ENCODE data around the gene PRKAR2A.

PRKAR2A gene

DNA sequence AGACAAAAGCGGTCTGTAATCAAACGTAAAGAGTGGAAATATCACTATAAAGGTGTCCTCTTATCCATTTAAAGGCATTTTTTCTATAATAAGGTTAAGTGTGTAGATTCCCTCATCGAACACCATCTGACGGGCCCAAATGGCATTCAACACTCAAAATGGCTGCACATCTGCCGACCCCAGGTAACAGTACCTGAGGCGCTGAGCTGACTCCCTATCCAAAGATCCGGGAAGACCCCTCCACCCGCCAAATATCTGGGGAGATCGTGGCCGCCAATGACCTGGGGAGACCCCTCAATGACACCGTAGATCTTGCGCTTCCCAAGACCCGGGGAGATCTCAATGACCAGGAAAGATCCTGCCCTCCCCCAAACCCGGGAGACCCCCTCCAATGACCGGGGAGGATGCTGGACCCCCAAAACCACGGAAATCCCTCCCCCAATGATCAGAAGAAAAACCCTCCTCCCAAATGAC, 131.1 kb downstream of the PRKAR2A start:
- Mint-ChIP-seq H3K4me1 (peaks cover 22% of the 10 kb centered on the region), H3K4me3 (peak overlapping the region; percentile 89), H3K27ac (peak overlapping the region; percentile 96), H3K9me3 (no peaks in the 10 kb centered on the region), H3K36me3 (peaks cover 4% of the 10 kb centered on the region), H3K27me3 (peaks cover 1% of the 10 kb centered on the region)
- DNase-seq (ENCODE audit: low spot score in 2 of 2) (peak; percentile 32 to 34), ATAC-seq (ENCODE audit: low read depth) (peak; percentile 14)

DNA sequence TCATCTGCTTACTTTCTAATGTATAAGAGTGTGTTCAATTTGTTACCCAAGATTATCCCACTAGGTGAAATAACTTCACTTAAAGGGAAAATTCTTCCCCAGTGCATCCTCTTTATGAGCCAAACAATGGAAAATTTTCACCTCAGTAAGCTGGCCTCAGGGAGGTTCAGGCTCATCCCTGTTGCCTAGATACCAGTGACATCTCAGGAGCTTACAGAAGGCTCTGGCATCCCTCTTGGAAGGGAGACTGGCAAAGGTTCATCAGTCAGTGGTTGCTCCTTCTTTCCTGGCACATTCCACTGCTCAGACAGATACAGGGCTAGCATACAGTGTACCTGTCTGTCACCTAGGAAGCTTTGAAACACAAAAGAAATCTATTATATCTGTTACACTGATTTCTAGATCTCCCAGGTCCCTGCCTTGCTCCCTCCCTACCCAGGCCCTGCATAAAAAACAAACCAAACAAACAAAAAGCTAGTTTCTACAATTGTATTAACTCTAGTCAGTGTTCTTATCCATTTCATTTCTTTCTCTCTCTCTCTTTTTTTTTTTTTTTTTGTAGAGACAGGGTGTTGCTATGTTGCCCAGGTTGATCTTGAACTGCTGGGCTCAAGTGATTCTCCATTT, 132.4 kb downstream of the PRKAR2A start:
- DNase-seq (ENCODE audit: low spot score in 2 of 2) (no peak), ATAC-seq (ENCODE audit: low read depth) (no peak)
- Mint-ChIP-seq H3K27ac (peak overlapping the region; percentile 96), H3K27me3 (peaks cover 1% of the 10 kb centered on the region), H3K4me1 (peaks cover 26% of the 10 kb centered on the region), H3K4me3 (peak overlapping the region; percentile 89), H3K9me3 (no peaks in the 10 kb centered on the region), H3K36me3 (peaks cover 6% of the 10 kb centered on the region)

DNA sequence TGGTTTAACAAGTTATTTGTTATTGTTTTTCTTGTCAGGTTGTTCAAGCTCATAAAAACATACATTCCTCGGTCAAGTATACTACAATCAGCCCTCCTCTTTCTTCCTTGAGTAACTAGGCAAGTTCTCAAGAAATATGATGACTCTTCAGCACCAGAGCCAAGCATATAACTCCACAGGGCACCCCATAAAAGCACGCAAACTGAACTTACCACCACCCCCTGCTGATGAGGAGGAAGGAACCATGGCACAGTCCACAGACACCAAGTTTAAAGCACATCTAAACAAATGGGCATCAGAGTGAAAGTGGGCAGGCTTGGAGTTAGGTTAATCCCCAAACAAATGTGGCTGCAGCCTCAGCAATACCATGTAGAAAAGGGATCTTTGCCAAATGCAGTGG, 135.9 kb downstream of the PRKAR2A start:
- ATAC-seq (ENCODE audit: low read depth), result no peak
- Mint-ChIP-seq H3K4me3 (no peak overlapping the region), H3K27me3 (no peaks in the 10 kb centered on the region), H3K4me1 (peaks cover 26% of the 10 kb centered on the region), H3K27ac (peak overlapping the region; percentile 45), H3K36me3 (peaks cover 10% of the 10 kb centered on the region), H3K9me3 (no peaks in the 10 kb centered on the region)
- DNase-seq (ENCODE audit: low spot score in 2 of 2), result no peak

GRCh38 chr3:48709051-48709461, 138.6 kb downstream of the PRKAR2A start:
- H3K4me1 Mint-ChIP-seq, result peaks cover 19% of the 10 kb centered on the region
- no peak overlapping the region for H3K4me3 Mint-ChIP-seq
- peak; percentile 46 for ATAC-seq (ENCODE audit: low read depth)
- H3K36me3 Mint-ChIP-seq, result peaks cover 7% of the 10 kb centered on the region
- no peaks in the 10 kb centered on the region for H3K9me3 Mint-ChIP-seq
- no peaks in the 10 kb centered on the region for H3K27me3 Mint-ChIP-seq
- H3K27ac Mint-ChIP-seq, result peak overlapping the region; percentile 72
- no peak for DNase-seq (ENCODE audit: low spot score in 2 of 2)

DNA sequence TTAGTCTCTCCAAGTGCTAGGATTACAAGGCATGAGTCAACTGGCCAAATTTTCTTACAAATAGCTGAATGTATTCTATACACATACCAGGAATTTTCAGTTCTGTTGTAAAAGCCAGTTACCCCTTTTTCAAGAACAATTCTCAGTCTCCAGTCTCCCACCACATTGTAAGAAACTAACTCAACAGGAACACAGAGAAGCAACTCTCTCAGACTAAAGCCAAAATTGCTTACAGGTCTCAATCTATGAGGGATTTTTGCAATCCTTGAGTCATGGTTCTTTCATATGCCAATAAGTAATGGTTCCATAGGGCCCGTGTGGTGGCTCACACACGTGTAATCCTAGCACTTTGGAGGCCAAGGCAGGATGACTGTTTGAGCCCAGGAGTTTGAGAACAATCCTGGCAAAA, 139.2 kb downstream of the PRKAR2A start:
- no peak for ATAC-seq (ENCODE audit: low read depth)
- DNase-seq (ENCODE audit: low spot score in 2 of 2), result no peak
- Mint-ChIP-seq H3K27ac (peak overlapping the region; percentile 72), H3K4me1 (peaks cover 19% of the 10 kb centered on the region), H3K9me3 (no peaks in the 10 kb centered on the region), H3K4me3 (no peak overlapping the region), H3K36me3 (peaks cover 7% of the 10 kb centered on the region), H3K27me3 (no peaks in the 10 kb centered on the region)

- Mint-ChIP-seq H3K36me3 (peaks cover 13% of the 10 kb centered on the region), H3K27ac (no peak overlapping the region), H3K4me1 (peaks cover 25% of the 10 kb centered on the region), H3K9me3 (no peaks in the 10 kb centered on the region), H3K4me3 (no peak overlapping the region), H3K27me3 (no peaks in the 10 kb centered on the region)
- DNase-seq (ENCODE audit: low spot score in 2 of 2), result no peak
- ATAC-seq (ENCODE audit: low read depth), result no peak
Measured at GRCh38 chr3:48707157-48707556, 140.5 kb downstream of the PRKAR2A start.

DNA sequence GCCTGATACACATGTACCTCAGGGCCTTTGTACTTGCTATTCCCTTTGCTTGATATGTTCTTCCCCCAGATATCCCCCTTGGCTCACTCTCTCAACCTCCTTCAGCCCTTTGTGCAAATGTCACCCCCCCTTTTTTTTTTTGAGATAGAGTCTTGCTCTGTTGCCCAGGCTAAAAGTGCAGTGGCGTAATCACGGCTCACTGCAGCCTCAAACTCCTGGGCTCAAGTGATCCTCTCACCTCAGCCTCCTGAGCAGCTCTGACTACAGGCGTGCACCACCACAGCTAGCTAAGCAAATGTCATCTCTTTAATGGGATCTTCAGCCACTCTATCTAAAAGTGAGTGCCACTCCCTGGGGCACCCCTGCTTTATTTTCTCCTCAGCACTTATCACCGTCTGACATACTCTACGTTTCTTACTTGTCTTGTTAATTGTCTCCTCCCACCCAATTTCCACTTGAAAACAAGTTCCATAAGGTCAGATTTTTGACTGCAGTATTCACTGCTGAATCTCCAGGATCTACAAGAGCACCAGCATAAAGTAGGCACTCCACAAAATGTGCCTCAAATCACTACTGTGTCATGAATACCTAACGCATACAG, 145.3 kb downstream of the PRKAR2A start:
- peak overlapping the region; percentile 6 for H3K27ac Mint-ChIP-seq
- ATAC-seq (ENCODE audit: low read depth), result no peak
- no peak for DNase-seq (ENCODE audit: low spot score in 2 of 2)
- peaks cover 16% of the 10 kb centered on the region for H3K36me3 Mint-ChIP-seq
- H3K9me3 Mint-ChIP-seq, result no peaks in the 10 kb centered on the region
- H3K4me3 Mint-ChIP-seq, result no peak overlapping the region
- peaks cover 11% of the 10 kb centered on the region for H3K4me1 Mint-ChIP-seq
- H3K27me3 Mint-ChIP-seq, result no peaks in the 10 kb centered on the region

DNA sequence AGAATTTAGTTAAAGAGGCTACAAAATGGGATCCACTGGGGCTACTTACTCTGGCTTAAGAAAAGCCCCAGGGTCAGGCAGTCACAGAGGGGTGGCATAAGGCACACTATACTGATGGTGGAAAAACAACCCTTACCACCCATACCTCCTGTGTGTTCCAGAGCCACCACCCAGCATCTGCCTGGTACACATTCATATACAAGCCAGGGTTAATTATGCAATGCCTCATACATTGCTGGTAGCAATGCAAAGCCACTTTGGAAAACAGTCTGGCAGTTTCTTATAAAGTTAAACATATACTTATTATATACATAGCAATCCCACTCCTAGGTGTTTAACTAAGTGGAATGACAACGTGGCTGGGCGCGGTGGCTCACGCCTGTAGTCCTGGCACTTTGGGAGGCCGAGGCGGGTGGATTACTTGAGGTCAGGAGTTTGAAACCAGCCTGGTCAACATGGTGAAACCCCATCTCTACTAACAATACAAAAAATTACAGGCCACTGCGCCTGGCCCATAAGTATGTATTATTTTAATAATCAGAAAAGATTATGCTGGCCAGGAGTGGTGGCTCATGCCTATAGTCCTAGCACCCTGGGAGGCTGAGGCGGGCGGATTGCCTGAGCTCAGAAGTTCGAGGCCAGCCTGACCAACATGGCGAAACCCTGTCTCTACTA, 146.8 kb downstream of the PRKAR2A start:
- no peak overlapping the region for H3K4me3 Mint-ChIP-seq
- H3K9me3 Mint-ChIP-seq, result no peaks in the 10 kb centered on the region
- H3K4me1 Mint-ChIP-seq, result peaks cover 14% of the 10 kb centered on the region
- no peaks in the 10 kb centered on the region for H3K27me3 Mint-ChIP-seq
- H3K27ac Mint-ChIP-seq, result no peak overlapping the region
- ATAC-seq (ENCODE audit: low read depth), result no peak
- DNase-seq (ENCODE audit: low spot score in 2 of 2), result no peak
- peaks cover 13% of the 10 kb centered on the region for H3K36me3 Mint-ChIP-seq

DNA sequence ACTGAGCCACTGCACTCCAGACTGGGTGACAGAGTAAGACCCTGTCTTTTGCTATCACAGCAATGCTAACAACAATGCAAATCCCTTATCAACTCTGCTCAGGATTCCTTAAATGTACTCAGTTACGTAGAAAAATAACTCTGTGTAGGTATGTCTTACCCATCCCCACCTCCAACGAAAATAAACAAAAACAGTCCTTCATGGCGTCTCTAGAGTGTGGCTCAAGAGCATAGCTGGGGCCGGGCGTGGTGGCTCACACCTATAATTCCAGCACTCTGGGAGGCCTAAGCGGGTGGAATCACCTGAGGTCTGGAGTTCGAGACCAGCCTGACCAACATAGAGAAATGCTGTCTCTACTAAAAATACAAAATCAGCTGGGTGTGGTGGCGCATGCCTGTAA, 148.8 kb downstream of the PRKAR2A start:
- H3K36me3 Mint-ChIP-seq, result peaks cover 17% of the 10 kb centered on the region

DNA sequence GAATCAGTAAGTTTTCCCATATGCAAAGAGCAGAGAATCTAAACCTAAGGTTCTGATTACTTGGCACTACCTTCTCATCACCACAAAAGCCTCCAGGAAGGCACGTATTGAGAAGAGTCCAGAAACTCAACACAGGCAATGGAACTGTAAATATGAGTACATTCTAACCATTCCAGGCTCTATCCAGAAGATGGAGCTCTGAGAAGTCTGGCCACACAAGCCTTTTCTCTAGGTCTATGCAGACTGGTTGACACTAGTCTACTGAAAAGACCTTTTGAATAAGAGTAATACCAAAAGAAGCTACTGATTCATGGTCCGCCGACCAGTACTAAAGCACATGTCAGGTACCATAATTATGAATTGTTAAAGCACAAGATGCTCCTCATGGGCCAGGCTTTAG, 149.7 kb downstream of the PRKAR2A start:
- H3K36me3 Mint-ChIP-seq, result peaks cover 19% of the 10 kb centered on the region
- H3K9me3 Mint-ChIP-seq, result no peaks in the 10 kb centered on the region
- ATAC-seq (ENCODE audit: low read depth) (no peak), DNase-seq (ENCODE audit: low spot score in 2 of 2) (no peak)
- H3K27me3 Mint-ChIP-seq, result no peaks in the 10 kb centered on the region
- H3K27ac Mint-ChIP-seq, result no peak overlapping the region
- H3K4me1 Mint-ChIP-seq, result peaks cover 12% of the 10 kb centered on the region
- no peak overlapping the region for H3K4me3 Mint-ChIP-seq

More for the DNA sequence above, 148.8 kb downstream of the PRKAR2A start:
- ATAC-seq (ENCODE audit: low read depth) (no peak), DNase-seq (ENCODE audit: low spot score in 2 of 2) (no peak)
- Mint-ChIP-seq H3K27ac (no peak overlapping the region), H3K27me3 (no peaks in the 10 kb centered on the region), H3K9me3 (no peaks in the 10 kb centered on the region), H3K4me3 (no peak overlapping the region), H3K4me1 (peaks cover 12% of the 10 kb centered on the region)

DNA sequence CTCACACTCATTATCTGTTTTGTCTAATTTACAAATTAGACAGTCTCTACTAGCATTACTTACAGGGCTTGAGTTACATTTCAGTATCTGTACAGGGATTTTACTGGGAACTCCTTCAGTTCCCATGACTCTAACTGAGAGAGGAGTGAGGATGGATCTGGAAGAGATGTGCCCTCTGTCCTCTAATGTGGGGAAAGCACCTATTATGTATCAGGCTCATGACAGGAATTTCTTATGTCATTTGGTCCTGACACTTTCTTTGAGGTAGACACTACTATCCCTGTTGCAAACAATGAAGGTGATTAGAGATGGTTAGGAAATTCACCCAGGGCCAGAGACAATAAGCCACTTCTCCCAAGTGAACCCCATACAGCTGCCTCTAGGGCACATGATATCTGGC, 151.1 kb downstream of the PRKAR2A start:
- Mint-ChIP-seq H3K36me3 (peaks cover 15% of the 10 kb centered on the region), H3K27me3 (no peaks in the 10 kb centered on the region), H3K4me3 (no peak overlapping the region), H3K27ac (peak overlapping the region; percentile 38), H3K9me3 (no peaks in the 10 kb centered on the region), H3K4me1 (peaks cover 5% of the 10 kb centered on the region)
- ATAC-seq (ENCODE audit: low read depth), result no peak
- DNase-seq (ENCODE audit: low spot score in 2 of 2), result no peak
